ENCODE results near the gene CDH18. TPM values are rescaled to one million over a fixed set of nuclear protein-coding genes. Genes with fewer than 3 reads are reported as not detected.

Gene CDH18
- total RNA-seq, result not detected in 2 replicates

GRCh38 chr5:19987612-19988361 is at the start of gene CDH18:
Gene CDH18 (minus strand): TSS chr5:19988200. CDS start chr5:19838986, 149,214 bp downstream.

